B cell (primary cell): Measurements from ENCODE around the gene PDK2.

Experiments
- EZH2 ChIP-seq: IDR thresholded peaks from 2 replicates; pipeline ENCODE4 v1.6.1; 2012; ENCODE audit warnings: borderline replicate concordance, low read depth, mild to moderate bottlenecking, moderate library complexity, low read length; ENCODE audit not compliant: insufficient read depth, poor library complexity, severe bottlenecking
- TF ChIP-seq, protein P1 (sequence below): fragments of 200-600 bp; IDR thresholded peaks from one replicate; pipeline ENCODE4 v1.8.0; 2022; ENCODE audit warnings: antibody characterized with exemption, mild to moderate bottlenecking

DNA sequence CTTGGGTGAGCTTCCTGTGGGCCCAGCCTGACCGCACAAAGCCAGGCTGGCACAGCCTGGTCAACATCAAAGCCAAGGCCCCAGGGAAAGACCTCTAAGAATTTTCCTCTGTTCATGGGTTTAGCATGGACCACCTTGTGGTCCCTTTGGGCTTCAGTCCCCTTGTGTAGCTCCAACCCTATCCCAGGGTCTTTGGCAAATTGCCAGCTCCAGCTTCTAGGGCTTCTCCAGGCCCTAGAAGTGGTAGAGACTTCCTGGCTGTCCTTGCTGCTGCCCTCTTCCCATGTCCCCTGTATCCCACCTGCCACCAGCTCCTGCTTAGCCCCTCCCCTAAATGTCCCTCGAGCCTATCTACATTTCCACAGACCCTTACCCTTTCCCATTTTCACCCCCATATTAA lies 49.0 kb upstream of the PDK2 start:
- TF ChIP-seq, protein P1, sequence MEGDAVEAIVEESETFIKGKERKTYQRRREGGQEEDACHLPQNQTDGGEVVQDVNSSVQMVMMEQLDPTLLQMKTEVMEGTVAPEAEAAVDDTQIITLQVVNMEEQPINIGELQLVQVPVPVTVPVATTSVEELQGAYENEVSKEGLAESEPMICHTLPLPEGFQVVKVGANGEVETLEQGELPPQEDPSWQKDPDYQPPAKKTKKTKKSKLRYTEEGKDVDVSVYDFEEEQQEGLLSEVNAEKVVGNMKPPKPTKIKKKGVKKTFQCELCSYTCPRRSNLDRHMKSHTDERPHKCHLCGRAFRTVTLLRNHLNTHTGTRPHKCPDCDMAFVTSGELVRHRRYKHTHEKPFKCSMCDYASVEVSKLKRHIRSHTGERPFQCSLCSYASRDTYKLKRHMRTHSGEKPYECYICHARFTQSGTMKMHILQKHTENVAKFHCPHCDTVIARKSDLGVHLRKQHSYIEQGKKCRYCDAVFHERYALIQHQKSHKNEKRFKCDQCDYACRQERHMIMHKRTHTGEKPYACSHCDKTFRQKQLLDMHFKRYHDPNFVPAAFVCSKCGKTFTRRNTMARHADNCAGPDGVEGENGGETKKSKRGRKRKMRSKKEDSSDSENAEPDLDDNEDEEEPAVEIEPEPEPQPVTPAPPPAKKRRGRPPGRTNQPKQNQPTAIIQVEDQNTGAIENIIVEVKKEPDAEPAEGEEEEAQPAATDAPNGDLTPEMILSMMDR = no peak
- no peak for TF ChIP-seq EZH2
